HG02588 (cell line): ENCODE results near the gene ENTPD8.

ENCODE experiments used
- ATAC-seq: cut with Tn5 transposase; IDR thresholded peaks from one replicate; pipeline ENCODE4 v1.9.1; 2021; ENCODE audit warnings: mild to moderate bottlenecking, moderate library complexity; ENCODE audit not compliant: unreplicated experiment

The ENTPD8 gene

DNA sequence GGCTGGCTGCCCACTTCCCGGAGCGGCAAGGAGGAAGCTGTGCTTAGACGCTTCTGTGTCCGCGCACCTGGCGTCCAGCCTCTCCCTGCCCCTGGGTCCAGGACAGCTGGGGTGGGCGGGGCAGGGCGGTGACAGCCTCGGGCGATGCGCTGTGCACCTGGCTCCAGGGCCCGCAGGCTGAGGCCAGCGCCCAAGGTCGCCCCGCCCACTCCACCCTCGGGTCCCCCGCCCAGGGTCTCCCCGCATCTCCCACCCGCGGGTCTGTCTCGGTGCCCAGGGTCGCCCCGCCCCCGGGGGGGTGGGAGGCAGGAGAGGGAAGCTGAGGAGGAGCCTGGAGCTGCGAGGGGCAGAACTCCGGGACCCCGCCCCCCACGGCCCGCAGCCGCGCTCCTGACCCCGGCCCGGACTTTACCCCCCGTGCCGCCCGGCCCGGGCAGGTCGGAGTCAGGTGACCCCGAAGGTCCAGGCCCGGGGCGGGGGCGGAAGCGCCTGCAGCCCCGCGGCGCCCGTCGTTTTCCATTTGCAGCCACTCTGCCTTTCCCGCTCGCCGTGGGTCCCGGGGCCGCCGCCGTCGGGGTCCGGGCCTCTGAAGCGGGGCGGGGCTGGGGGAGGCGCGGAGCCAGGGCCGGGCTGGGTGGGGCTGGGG, at the start of gene ENTPD8:
TSS of gene ENTPD8 (minus strand) at position 69 of the 646 bp plus-strand sequence. CDS start 3,072 bp downstream, outside the sequence.
- no peak for ATAC-seq

DNA sequence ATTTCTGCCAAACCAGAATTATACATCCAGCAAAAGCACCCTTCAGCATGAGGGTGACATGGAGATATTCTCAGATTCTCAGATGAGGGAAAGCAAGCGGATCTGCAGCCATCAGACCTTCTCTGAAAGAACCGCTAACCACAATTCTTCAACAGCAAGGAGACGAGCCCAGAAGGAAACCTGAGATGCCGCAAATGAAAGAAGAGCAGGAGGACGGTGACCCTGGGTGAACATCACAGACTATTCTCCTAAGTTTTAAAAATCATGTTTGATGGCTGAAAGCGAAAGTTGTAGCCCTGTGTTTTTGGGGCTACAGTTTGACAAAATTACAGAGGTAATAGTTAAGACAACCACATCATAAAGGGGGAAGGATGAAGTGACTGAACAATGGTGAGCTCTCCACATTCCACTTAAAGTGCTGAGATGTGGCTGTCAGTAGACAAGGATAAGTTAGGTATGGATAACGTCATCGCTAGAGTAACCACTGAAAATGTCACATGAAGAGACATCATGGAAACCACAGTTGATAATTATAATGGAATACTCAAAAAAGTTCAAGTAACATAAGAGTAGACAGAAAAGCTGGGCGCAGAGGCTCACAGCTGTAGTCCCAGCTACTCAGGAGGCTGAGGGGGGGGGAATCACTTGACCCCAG, 49.5 kb upstream of the ENTPD8 start:
- no peak for ATAC-seq

DNA sequence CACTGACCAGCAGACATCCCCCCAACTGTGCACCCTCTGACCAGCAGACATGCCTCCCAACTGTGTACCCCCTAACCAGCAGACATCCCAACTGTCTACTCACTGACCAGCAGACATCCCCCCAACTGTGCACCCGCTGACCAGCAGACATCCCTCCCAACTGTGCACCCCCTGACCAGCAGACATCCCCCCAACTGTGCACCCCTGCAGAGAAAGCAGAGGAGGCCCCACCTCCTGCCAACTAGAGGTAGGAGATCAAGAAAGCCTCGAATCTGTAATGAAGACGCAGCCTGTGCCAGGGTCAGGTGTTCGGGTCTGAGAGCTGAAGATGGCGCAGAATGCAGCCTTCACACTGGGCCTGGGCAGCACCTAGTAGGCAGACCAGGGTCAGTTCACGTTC, 47.7 kb upstream of the ENTPD8 start:
- ATAC-seq: no peak

GRCh38 chr9:137488327-137488653, 47.1 kb upstream of the ENTPD8 start:
- ATAC-seq: no peak

DNA sequence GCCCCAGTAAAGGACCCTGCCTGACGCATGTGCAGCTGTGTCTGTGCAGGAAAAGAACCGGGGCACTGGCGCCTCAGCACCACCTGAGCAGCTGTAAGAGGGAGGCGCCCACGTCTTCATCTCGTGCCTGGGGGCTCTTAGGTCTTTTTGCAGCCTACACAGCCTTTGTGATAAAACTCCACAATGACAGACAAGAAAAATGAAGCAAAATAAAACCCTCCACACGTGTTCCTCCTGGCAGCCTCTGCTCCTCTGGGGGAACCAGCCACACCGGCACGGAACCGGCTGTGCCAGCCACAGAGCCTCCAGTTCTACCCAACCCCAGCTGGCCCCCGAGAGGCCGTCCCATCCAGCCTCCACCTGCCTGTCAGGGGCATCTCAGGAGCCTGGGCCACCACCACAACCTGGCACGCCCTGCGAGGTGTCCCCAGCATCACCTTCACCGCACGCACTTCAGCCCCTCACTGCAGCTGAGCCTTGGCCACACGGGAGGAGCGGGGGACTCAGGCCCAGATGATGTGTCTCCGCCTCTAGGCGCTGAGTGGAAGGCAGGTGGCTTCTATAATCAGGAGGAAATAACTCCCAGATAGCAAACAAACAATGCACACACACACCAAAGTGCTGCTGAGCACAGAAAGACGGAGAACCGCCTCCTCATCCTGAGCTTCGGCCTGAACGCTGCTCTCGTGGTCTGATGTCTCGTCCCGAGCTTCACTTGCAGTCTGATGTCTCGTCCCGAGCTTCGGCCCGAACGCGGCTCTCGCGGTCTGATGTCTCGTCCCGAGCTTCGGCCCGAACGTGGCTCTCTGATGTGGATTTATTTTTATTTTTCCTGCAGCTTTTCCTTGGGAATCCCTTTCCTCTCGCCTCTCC, 46.5 kb upstream of the ENTPD8 start:
- no peak for ATAC-seq

DNA sequence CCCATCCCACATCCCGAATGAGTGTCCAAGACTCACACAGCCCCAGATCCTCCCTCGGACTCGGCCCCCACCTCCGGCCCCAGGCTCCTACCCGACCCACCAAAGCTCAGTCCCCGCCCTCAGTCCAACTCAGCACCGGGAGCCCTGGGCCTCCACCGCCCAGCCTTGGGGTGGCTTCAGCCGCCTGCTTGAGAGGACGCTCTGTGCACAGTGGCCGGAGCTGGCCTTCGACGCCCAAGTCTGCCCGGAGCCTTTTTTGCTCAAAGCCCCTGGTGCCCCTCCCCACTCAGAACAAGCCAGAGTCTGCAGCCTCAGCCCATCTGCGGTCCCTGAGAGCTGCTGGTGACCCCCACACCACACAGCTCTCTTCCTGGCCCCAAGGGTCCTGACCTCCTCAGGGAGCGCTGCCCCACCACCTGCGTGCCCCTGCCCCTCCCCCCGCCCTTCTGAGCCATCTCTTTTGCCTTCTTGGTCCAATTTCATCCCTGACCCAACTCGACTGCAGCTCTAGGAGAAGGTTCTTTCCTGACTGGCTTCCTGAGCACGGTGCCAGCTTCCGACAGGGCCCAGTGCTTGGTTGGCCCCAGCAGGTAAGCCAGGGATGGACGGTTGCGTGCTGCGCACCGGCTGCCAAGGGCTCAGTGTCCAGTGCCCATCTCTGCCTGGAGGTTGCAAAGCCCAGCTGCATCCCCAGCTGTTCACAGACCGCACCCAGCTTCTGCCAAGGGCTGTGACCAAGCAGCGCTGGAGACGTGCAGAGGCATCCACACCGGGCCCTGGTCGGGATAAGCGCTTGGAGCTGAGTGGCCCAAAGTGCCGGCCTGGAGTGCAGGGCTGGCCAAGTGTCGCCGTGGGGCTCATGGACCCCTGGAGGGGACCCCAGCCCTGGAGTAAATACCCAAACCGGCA, 45.6 kb upstream of the ENTPD8 start:
- ATAC-seq: no peak

DNA sequence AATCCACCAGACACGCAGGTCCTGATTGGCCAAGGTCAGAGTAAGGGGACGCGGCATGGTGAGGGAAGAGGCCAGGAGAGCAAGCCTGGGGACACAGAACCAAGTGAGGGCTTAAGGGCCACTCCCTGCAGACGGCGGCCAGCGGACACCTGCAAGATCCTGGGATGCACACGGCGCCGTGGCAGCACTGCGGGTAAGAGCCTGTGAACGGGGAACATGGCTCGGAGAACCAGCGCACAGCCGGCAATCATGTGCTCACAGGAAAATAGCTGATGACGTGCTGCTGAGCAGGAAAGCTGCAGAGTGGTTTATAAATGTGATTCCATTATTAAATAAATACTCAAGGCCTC, 45.0 kb upstream of the ENTPD8 start:
- no peak for ATAC-seq

DNA sequence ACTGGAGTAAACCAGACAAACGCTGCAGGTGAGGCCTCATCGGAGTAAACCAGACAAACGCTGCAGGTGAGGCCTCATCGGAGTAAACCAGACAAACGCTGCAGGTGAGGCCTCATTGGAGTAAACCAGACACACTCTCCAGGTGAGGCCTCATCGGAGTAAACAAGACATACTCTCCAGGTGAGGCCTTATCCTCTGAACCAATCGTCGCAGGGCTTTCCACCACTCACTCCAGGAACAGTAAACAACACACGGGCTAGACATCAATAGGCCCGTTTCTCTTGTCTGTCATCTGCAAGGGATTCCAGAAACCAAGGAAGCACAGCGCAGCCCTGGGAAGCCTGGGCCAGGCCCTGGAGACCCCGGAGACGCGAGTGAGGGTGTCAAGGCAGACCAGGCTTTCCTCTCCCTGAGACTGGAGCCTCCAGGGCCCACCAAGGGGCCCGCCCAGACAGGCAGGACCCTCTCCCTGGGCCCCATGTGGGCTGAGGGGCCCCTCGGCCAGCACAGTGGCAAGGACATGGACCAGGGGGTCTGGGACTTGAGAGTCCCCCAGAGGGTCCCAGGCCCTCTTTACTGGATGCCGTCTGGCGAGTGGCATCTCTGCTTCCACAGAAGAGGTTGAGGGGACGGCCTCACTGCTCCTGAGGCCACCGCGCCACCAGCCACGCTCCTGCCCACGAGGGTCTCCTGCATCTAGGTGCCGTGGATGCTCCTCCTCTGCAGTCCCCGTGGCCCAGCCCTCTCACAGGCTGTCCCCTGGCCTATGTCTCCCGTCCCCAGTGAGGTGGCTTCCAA, 44.4 kb upstream of the ENTPD8 start:
- ATAC-seq: no peak

DNA sequence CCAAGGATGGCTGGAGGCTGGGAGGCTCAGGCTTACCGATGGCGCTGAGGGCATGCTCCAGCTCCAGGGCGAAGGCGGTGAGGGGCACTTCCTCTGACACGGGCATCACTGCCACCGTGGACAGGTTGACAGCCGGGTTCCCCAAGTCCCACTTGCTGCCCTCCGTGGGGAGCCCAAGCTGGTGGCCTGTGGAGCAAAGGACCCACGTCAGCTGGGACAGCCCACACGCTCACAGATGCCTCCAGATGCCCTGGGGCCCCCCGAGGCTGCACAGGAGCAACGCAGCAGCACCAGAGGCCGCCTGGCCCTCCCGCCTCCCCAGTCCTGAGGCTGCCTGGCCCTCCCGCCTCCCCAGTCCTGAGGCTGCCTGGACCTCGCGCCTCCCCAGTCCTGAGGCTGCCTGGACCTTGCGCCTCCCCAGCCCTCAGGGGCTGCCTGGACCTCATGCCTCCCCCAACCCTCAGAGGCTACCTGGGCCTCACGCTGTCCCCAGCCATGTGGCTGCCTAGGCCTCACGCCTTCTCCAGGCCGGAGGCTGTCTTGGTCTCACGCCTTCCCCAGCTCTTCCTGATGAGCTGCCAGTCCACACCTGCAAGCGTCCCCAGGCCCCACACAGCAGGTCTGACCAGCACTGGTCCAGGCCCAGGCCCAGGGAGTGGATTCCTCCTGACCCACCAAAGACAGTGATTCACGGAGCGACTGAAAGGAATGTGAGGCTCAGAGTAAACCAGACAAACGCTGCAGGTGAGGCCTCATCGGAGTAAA, 43.6 kb upstream of the ENTPD8 start:
- ATAC-seq: no peak

- ATAC-seq: no peak
Observed at GRCh38 chr9:137482094-137482781, 41.1 kb upstream of the ENTPD8 start.

DNA sequence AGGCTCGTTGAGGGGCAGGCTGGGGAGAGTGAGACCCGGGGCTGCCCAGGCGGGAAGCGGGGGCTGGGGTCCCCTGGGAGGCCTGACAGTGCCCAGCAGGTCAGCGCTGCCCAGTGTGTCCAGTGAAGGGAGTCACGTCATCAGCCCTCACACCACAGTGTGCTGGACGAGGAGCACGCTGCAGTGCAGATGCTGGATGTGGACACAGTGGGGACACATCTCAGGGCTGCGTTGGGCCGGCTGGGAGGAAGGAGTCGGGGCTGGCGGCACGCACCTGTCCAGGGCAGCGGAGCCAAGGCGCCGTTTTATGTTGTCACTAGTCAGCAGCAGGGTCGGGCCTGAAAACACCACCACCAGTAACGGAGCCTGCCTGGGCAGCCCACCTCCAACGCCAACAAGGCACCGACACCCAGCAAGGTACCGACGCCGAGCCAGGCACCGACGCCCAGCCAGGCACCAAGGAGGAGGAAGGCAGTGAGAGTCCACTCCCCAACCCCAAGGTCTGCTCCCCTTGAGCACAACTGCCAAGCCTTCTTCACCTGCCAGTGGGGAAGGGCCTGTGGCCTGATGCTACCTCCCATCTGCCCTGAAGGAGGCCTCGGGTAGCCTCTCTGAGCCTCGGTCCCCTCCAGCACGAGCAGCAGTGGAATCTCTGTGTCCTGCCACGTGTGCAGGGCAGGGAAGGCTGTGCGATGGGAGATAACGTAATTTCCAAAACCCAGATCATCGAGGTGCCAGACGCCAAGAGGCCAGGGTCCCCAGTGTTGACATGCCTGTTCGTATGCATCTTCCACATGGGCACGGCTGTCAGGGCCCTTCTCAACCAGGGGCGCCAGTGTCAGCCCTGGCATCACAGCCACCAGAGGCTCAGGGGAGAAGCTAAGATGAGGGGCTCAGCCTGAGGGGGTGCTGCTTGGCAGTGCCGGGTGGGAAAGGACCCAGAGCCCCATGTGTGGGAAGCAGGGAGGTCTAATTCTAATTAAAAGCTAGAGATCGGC, 39.8 kb upstream of the ENTPD8 start:
- ATAC-seq: no peak

GRCh38 chr9:137479892-137480685, 38.9 kb upstream of the ENTPD8 start:
- ATAC-seq: no peak

DNA sequence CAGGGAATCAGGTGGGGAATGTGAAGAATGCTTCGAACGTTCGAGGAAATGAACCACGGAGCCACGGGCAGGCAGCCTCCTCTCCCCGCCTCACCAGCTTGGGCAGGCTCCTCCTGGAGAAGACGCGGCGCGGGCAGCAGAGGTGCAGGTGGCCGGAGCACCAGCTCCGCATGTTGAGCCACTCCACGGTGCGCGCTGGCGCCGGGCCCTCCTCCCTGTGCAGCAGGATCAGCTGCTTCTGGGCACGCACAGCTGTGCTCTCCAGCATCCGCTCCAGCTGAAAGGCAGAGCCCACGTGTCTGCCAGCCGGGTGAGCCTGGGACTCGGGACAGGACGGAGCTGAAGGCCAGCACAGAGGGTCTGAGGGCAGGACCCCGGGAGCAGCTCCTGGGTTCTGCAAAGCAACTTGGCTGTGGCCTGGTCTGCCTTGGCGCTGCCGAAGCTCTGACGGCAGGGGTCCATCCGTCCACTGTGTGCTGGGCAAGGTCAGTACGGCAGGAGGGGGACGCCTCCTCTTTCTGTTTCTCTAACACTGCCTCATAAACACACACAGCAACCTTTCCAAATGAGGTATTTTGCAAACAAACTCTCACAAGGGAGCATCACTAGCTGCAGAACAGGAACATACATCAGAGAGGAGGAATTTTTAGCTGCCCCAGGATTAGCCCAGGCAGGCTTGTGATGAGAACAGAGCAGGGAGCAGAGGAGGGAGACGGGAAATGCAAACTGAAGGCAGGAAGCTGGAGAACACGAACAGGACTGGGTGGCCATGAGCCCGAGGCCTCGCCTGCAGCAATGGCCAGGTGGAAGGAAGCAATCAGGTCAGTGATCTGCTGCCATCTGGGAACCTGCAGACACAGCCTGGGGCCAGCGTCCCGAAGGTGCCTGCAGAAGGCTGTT, 38.1 kb upstream of the ENTPD8 start:
- ATAC-seq: no peak

DNA sequence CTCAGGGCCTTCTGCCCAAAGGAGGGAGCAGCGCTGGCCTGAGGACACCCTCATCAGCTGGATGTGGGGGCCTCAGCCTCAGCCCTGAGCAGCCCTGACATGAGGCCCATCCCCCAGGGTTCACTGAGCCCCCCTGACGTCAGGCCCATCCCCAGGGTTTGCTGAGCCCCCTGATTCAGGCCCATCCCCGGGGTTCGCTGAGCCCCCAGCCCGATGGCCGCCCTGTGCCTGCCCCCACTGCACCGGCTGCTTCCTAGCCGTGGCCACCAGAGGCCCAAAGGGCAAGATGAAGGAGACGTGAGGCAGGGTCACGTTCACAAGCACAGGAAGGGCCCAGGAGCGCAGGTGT, 37.4 kb upstream of the ENTPD8 start:
- ATAC-seq: no peak

GRCh38 chr9:137477778-137478612, 36.8 kb upstream of the ENTPD8 start:
- no peak for ATAC-seq
